Non-pigmented ciliary epithelial cell (primary cell): ENCODE measurements around the gene ZSCAN21.
"Not testable (repeated sequence)": the region's sequence is repeated elsewhere in the genome, so short reads cannot be mapped to it uniquely, and the experiment has no call there.

Source experiments
- DNase-seq: peaks from one replicate; pipeline ENCODE4 v3.0.0-alpha.2; 2010; ENCODE audit warnings: low read depth

ZSCAN21 gene

DNA sequence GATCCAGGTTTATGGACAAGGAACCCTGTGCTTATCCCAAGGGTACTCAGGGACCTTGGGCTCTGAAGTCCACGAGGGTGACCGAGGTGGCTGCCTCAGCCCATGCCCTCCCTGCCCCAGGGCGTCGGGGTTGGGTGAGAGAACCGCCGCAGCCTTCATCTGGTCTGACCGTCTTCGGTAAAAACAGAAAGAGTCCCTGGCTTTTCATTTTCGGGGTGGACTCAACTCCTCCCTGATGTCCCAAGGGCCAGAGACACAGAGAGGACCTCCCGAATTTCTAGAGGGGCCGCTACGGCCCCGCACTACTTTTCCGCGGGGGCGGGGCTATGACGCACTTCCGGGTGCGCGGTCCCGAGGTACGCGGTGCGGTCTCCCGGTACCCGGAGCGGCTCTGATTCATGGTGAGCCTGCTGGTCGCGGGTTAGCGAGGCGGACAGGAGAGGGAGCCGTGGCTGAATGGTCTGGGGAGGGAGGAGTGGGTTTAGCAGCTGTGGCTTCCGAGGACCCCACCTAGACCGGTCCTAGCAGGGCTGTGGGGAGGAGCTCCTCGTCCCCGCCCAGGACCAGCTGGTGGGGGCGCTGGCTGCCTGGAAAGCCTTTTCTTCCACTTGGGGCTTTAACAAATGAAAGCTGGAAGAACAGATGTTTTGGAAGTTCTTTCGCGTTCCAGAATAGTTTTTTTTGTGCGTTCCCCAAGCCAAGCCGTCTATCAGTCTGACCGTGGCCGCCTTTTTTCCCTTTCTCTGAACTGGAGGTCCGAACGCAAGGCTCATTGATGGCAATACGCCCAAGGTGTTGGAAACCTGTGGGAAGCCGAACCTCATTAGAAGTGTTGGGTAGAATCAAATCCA, at the start of gene ZSCAN21:
Gene ZSCAN21 (plus strand): TSS at position 334 of the 851 bp plus-strand sequence. CDS start 7,233 bp downstream, outside the sequence.
- peak; percentile 46 for DNase-seq

DNA sequence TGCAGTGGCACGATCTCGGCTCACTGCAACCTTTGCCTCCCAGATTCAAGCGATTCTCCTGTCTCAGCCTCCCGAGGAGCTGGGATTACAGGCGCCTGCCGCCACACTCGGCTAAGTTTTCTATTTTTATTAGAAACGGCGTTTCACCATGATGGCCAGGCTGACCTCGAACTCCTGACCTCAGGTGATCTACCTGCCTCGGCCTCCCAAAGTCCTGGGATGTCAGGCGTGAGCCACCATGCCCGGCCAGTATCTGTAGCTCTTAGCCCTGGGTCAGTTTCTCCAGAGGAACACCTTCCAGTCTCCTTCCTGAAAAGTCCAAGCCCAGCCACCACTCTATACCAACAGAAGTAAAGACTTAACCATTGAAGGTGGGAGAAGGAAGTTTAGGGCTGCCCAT, 49.3 kb upstream of the ZSCAN21 start:
- no peak for DNase-seq

DNA sequence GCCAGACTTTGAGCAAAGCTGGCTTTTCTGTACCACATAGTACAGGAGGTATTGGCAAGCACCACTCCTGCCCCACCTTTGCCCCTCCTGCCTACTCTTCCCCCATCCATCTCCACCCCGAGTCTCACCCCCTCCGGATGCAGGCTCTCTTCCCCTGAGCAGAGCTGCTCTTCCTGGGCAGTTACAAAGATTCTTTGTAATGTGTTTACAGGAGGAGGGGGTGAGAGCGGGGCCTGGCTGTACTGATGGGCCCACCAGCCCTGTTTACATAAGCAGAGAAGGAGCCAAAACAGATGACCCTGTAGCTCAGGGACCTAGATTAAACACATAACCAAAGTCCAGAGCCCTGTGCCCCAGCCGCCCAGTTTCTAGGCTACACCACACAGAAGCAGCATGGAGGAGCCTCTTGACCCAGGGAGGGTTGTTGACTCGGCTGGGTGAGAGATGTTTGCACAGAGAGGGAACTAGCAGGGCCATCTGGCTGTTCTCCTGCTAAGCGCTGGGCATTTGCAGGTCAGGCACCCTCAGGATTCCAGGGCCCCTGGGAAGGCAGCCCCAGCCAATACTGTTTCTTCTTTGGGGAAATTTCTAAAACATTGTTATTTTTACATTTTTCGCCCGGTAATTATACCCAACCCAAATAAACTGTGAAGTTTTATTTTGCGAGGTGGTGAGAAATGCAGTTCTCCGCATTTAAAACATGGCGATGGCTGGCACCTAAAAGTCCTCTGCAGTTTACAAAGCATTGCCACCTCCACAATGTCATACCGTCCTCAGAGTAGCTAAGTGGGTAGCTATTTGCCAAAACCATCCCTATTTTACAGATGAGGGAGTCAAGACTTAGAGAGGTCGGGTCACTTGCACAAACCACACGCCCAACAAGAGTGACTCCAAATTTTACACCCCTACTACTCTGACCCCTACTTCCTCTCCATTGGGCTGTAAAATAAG, 45.6 kb upstream of the ZSCAN21 start:
- no peak for DNase-seq

DNA sequence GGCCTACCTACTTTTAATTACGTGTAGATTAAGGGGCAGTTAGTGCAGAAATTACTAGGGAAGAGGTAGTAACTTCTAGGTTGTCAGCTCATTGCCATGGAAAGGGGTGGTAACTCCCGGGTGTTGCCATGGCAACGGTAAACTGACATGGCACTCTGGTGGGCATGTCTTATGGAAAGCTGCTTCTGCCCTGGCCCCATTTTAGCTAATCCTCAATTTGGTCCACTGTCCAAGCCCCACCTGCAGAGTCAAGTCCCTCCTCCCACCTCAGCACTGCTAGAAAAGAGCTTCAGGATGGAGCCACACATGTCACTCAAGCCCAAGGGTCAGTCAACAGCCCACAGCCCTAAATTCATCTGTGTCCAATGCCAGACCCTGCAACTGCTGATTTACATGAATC, 41.7 kb upstream of the ZSCAN21 start:
- DNase-seq, result no peak

DNA sequence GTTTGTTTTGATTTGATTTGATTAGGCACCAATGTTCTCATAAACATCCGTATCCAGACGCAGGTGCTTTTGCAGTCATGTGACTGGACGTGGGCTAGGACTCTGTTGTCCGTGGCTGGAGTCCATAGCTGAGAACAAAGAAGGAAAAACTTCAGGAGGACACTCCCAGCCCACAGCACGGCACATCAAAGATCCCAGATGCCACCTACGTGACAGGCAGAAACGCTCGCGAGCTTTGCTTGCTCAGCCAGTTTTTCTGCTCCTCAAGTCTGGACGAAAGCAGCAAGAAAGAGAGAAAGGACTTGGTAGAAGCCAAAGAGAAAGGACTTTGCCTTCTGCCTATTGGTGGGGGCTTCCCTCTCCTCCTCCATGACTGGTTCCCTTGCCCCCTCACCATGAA, 41.0 kb upstream of the ZSCAN21 start:
- DNase-seq, result no peak

DNA sequence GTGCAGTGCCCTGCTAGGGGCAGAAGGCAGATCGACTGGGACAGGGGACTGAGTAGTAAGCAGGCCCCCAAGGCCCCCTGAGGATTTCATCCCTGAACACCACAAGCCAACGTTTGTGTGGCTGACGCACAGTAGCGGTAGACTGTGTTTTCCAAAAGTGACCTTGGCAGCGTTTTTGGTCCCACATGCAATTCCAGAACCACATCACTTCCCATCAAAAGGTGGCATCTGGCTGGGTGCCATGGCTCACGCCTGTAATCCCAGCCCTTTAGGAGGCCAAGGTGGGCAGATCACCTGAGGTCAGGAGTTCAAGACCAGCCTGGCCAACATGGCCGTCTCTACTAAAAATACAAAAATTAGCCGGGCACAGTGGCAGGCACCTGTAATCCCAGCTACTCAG, 39.6 kb upstream of the ZSCAN21 start:
- DNase-seq, result not testable (repeated sequence)

DNA sequence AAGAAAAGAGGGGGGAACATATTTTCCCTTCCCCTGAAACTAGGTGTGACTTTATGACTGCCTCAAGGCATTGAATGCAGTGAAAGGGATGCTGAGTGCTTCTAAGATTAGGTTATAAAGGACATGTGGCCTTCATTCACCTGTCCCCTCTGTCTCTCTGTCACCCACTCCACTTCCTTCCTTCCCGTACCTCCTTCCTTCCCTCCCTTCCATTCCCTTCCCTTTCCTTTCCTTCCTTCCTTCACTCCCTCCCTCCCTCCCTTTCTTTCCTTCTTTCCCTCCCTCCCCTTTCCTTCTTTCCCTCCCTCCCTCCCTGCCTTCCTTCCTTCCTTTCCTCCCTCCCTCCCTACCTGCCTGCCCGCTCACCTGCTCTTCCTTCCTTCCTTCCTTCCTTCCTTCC, 38.7 kb upstream of the ZSCAN21 start:
- DNase-seq, result no peak

DNA sequence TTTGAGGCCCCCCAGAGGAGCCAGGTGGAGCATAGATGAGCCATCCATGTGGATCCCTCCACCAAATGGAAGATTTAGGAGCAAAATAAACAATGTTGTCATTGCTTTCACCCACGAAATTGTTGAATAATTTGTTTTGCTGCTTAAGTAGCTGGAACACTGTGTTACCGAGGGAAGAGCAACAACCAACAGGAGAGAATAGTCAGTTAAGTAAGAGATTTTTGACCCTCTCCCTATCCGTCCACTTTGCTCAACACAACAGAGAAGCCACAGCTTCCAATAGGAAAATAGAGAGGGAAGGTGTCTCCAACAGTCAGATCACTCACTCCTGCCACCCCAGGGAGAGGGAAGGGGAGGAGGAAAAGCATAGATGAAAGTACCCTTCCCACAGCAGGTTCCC, 38.1 kb upstream of the ZSCAN21 start:
- no peak for DNase-seq

DNA sequence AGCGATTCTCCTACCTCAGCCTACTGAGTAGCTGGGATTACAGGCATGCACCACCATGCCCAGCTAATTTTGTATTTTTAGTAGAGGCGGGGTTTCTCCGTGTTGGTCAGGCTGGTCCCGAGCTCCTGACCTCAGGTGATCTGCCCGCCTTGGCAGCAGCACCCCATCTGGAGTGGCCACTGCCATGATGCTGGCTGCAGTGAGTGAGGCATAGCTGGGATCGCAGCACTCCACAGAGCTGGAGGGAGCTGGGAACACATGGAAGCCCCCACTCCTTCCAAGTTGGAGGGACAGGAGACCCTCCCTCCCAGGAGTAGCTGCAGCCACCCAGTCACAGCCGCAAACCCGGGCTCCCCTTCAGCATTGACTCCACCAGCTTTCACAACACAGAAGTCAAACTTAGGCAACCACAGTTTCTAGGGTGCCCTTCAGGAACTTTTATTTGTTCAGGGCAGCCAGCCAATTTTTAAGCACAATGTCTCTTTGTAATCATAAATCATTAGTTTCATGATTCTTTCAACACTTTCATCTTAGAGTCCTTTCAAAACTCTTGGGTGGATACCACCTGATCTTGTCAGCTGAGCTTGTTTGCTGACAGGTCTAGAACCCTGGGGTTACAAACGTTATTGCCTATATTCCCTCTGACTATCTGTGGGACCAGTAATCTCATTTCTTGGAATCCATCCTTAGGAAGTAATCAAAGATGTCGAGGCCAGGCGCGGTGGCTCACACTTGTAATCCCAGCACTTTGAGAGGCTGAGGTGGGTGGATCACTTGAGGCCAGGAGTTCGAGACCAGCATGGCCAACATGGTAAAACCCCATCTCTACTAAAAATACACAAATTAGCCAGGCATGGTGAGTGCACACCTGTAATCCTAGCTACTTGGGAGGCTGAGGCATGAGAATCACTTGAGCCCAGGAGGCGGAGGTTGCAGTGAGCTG, 36.9 kb upstream of the ZSCAN21 start:
- DNase-seq, result not testable (repeated sequence)

DNA sequence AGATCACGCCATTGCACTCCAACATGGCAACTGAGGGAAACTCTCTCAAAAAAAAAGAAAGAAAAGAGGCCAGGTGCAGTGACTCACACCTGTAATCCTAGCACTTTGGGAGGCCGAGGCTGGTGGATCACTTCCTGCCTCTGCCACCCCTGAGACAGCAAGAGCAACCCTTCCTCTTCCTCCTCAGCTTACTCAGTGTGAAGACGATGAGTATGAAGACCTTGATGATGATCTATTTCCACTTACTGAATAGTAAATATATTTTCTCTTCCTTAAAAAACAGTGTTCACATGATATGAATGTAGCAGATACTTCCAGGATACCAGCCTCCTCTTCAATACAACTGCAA, 36.3 kb upstream of the ZSCAN21 start:
- DNase-seq, result no peak

DNA sequence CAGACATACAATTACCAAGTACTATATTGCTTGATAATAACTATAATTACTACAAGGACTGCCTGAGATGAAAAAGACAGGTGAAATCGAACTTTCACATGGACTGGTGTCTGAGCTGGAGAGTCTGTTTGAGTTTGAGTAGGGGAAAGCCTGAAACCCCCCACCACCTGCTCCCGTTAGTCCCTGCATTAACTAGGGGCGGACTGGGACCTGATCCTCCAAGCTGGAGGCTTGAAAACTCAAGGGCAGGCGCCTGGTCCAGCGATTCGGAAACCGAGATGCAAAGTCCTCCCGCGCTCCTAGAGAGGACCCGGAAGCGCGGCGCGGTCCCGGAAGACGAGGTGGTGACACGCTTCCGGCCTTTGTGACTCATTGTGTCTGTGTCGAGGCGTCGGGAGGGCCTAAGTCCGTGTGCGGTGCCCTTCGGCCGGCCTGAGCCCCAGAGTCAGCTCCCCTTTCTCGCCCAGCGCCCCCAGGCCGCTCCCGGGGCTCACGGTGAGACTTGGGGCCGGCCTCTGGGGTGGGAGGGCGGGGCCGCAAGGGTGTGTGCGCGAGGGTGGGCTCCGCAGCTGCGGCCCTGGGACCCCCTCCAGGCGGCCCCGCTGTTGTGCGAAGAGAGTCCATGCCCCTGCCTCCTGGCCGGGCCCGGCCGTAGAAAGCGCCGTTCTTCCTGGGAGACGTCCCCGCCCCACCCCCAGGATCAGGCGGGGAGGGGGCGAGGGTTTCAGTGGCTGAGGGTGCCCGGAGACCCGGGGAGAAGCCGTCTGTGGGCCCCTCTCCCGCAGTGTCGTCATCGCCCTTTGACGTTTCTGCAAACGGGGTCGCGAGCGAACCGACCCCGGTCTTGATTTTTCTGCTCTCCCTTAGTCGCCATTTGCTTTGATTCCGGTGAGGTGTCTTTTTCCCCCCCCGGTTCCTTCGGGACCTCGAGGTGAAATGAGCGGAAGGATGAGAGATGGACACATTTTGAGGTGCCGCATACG, 34.1 kb upstream of the ZSCAN21 start, which contains the start of gene ZKSCAN1:
Gene ZKSCAN1 (plus strand): TSS at position 365 of the 983 bp plus-strand sequence. CDS start 7,911 bp downstream, outside the sequence.
- peak; percentile 65 for DNase-seq

DNA sequence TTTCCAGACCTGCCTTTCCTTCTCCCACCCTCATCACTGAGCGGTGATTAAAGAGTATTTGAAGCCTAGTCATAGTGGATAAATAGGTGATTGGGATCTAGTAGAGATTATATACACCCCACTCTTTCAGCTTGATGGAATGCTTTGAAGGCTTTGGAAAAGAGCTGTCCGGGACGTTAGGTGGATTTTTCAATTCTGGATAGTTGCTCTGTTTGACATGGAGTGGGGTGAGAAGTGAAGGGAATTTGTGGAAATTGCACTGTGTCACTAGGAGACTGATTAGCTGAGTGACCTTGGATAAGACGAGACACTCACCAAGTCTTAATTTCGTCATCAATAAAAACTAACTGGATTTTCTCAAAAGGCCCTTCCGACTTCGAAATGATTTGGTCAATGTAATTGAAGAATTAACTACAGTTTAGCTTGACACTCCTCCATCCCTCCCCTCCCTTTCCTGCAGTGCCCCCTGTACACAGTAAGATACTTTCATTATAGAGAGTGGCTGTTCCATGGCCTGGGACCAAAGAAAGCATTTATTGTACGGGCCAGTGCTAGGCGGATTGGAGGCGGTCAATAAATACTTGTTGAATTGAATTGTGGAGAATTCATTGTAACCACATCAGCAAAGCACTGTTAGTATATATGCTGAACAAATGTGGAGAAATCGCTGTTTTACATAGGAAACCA, 33.2 kb upstream of the ZSCAN21 start:
- DNase-seq, result no peak

DNA sequence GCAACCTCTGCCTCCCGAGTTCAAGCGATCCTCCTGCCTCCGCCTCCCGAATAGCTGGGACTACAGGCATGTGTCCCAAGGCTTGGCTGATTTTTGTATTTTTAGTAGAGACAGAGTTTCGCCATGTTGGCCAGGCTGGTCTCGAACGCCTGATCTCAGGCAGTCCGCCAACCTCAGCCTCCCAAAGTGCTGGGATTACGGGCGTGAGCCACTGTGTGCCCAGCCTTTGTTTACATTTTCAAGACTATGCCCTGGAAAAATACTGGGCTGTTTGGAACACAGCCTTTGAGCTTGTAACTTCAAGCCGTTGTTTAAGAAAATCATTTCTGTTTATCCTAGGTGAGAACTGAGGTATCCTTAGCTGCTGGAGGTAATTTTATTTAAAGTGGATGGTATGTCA, 32.3 kb upstream of the ZSCAN21 start:
- no peak for DNase-seq

DNA sequence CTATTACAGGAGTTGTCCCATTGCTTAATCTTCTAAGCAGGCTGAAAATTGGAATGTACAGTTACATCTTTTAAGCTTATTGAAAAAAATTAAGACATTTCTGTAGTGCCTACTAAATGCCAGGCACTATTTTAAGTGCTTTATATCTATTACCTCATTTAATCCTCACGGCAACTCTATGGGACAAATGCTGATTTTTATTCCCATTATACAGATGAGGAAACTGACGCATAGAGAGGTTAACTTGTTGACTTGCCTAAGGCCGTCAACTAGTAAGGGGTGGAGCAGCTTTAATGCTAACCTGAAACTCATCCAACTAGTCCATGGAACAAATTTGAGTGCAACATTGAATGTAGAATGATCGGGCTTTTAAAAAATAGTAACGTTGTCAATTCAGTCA, 31.7 kb upstream of the ZSCAN21 start:
- no peak for DNase-seq

DNA sequence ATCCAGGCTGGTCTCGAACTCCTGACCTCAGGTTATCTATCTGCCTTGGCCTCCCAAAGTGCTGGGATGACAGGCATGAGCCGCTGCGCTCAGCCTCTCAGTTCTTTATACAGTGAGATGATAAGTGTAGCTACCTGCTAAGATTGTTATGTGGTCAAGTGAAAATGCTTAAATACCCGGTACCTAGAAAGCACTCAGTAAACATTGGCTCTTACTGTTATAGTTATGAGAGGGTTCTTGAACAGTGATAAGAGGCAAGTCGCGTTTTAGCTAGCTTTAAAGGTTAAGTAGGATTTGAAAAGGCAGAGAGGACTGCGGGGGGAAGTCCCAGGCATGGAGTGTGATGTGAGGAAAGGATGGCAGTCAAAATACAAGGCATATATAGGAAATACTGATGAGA, 29.7 kb upstream of the ZSCAN21 start:
- DNase-seq, result no peak

DNA sequence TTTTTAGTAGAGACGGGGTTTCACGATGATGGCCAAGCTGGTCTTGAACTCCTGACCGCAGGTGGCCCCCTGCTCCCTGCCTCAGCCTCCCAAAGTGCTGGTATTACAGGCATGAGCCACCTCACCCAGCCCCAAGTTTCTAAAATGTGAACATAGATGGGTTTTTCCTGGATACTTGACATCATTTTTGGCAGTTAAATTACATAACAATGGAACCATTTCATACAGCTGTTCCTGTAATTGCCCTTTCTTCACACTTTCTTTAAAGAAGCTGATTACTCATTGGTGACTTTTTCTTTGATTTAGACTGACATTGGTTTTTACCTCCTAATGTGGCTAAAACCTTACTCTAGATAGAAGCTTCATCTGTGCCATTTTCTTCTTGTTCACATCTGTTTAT, 28.3 kb upstream of the ZSCAN21 start:
- no peak for DNase-seq

DNA sequence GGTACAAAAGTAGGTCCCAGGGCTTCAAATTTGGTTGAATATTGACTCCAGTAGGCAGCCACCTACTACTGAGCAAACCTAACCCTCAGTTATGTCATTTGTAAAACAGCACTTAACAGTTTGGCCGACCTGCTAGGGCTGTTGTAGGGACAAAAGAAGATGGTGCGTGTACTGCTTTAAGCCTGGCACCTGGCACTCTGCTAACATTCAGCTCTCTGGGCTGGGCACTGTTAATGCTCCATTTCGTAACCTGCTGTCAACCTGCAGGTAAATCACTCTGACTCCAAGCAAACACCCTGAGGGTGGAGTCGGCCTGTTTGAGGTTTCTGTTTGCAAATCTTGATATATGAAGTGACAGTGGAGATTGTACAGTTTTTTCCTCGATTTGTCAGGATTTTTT, 27.0 kb upstream of the ZSCAN21 start:
- DNase-seq, result no peak

DNA sequence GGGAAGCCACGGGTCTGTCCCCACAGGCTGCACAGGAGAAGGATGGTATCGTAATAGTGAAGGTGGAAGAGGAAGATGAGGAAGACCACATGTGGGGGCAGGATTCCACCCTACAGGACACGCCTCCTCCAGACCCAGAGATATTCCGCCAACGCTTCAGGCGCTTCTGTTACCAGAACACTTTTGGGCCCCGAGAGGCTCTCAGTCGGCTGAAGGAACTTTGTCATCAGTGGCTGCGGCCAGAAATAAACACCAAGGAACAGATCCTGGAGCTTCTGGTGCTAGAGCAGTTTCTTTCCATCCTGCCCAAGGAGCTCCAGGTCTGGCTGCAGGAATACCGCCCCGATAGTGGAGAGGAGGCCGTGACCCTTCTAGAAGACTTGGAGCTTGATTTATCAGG, 26.0 kb upstream of the ZSCAN21 start:
- no peak for DNase-seq

DNA sequence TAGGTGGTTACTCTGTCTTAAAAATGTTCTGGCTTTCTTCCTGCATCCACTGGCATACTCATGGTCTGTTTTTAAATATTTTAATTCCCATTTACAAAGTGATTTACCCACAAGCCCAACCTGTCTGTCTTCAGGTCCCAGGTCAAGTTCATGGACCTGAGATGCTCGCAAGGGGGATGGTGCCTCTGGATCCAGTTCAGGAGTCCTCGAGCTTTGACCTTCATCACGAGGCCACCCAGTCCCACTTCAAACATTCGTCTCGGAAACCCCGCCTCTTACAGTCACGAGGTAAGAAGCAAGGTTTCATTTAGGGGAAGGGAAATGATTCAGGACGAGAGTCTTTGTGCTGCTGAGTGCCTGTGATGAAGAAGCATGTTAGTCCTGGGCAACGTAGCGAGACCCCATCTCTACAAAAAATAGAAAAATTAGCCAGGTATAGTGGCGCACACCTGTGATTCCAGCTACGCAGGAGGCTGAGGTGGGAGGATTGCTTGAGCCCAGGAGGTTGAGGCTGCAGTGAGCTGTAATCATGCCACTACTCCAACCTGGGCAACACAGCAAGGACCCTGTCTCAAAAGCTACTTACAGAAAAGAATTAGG, 25.5 kb upstream of the ZSCAN21 start:
- no peak for DNase-seq

DNA sequence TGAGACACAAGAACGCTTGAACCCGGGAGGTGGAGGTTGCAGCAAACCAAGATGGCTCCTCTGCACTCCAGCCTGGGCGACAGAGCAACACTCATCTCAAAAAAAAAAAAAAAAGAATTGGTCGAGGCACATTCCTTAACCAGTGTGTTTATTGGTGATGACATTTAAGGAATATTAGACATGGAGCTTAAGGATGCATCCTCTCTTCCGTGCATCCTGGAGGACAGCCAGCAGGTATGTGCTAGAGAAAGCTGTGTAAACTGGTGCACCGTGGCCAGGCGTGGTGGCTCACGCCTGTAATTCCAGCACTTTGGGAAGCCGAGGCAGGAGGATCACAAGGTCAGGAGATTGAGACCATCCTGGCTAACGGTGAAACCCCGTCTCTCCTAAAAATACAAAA, 22.4 kb upstream of the ZSCAN21 start:
- DNase-seq, result no peak
